ENCODE data around the gene MUC15.

Gene MUC15

DNA sequence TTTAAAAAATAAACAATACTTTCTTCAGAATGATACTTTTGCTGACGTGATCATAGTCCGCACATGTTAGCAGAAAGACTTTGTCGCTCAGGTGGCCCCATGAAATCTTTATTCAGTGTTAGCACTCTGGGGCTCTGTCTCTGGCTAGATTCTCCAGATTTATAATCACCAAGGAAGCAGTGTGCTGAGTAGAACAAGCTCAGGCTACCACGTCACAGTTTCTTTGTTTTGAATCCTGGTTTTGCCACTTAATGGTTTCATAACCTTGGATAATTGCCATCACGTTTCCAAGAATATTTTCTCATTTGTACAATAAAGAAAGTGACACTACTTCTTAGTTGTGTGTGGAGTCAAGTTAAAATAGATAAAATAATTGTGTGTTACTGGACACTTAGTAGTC lies 3.9 kb upstream of the MUC15 start:
- no peak for DNase-seq (ENCODE audit: insufficient read length, low spot score)
- TF ChIP-seq POLR2AphosphoS5 (IDR thresholded peaks at IDR 0.05; ENCODE audit: low read depth, low read length) (no peak), SPI1 (IDR thresholded peaks at IDR 0.05; ENCODE audit: low read depth, low read length) (no peak), POLR2A (IDR thresholded peaks at IDR 0.05; ENCODE audit: low read depth, low read length) (no peak), POU2F2 (IDR thresholded peaks at IDR 0.05; ENCODE audit: low read depth, low read length) (no peak), TAF1 (IDR thresholded peaks at IDR 0.05; ENCODE audit: low read depth, low read length) (no peak), PAX5 (IDR thresholded peaks at IDR 0.05; ENCODE audit: insufficient read depth, low read length, severe bottlenecking) (no peak)
- no peak for FAIRE-seq

DNA sequence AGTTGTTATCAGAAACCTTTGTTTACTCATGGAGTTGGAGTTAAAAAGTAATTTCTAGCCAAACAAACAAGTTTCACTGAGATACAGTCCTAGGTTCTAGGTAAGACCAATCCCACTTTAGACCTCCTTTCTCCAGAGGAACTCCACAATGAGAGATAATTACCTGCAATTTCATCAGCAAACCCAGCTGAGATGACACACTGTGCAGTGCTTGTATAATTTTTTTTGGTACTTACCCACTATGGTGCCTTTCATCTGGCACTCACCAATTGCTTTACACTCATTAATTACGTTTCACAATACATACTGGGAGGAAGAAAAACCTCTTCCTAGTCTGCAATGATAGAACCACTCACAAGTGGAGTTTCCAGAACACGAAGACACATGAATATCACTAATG lies 1.8 kb upstream of the MUC15 start:
- no peak for FAIRE-seq

DNA sequence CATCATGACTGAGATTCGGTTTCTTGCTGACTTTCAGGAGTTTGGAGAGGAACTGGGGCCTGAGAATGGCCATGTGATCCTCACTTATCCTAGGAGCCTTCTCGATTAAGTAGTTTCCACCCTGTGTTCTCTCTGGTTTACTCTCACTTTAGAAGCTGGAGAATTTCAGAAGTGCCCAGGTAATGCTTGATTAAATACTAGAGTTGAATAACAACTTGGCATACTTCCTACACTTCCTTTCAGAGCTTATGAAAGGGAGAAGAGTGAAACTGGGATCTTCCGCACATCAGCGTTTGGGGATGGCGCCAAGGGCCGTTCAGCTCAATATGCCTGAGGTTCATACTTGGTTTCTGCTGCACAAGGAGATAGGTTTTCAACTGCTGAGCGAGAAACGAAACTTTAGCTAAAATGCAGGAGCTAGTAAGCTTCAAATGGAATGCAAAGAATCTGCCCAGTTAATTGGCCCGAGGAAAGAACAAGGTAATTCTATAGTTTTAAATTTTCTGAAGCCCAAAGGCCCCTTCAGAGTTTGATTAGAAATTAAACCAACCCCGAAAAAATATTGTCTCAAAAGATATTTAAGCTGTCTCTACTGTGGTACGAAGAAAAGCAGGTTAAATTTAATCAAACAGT lies 823 bp upstream of the MUC15 start:
- no peak for DNase-seq (ENCODE audit: insufficient read length, low spot score)
- TF ChIP-seq PAX5 (IDR thresholded peaks at IDR 0.05; ENCODE audit: insufficient read depth, low read length, severe bottlenecking) (no peak), POU2F2 (IDR thresholded peaks at IDR 0.05; ENCODE audit: low read depth, low read length) (no peak), SPI1 (IDR thresholded peaks at IDR 0.05; ENCODE audit: low read depth, low read length) (no peak), POLR2A (IDR thresholded peaks at IDR 0.05; ENCODE audit: low read depth, low read length) (no peak), POLR2AphosphoS5 (IDR thresholded peaks at IDR 0.05; ENCODE audit: low read depth, low read length) (no peak), TAF1 (IDR thresholded peaks at IDR 0.05; ENCODE audit: low read depth, low read length) (no peak)
- FAIRE-seq = no peak

More for the DNA sequence above, 1.8 kb upstream of the MUC15 start:
- DNase-seq (ENCODE audit: insufficient read length, low spot score) = no peak
- TF ChIP-seq POU2F2 (IDR thresholded peaks at IDR 0.05; ENCODE audit: low read depth, low read length) (no peak), TAF1 (IDR thresholded peaks at IDR 0.05; ENCODE audit: low read depth, low read length) (no peak), POLR2AphosphoS5 (IDR thresholded peaks at IDR 0.05; ENCODE audit: low read depth, low read length) (no peak), PAX5 (IDR thresholded peaks at IDR 0.05; ENCODE audit: insufficient read depth, low read length, severe bottlenecking) (no peak), SPI1 (IDR thresholded peaks at IDR 0.05; ENCODE audit: low read depth, low read length) (no peak), POLR2A (IDR thresholded peaks at IDR 0.05; ENCODE audit: low read depth, low read length) (no peak)

DNA sequence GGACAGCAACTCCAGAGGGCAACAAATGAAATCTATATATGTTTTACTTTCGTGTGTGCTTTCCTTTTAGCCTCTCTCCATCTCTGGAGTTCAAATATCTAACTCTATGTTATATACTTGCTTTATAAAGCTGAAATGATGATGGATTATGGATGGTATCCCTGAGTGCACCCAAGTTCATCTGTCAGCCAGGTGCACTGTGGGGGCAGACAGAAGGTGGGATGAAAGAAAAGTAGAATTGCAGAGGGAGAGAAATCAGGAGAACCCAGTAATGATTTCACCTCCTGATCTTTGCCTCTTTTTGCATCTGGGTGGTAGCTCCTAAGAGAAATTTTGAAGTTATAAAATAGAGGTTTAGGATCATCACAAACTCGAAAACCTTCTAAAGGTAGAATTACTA lies 2.4 kb downstream of the MUC15 start:
- FAIRE-seq = no peak
- TF ChIP-seq POLR2AphosphoS5 (IDR thresholded peaks at IDR 0.05; ENCODE audit: low read depth, low read length) = no peak
- no peak for TF ChIP-seq POU2F2 (IDR thresholded peaks at IDR 0.05; ENCODE audit: low read depth, low read length)
- no peak for TF ChIP-seq TAF1 (IDR thresholded peaks at IDR 0.05; ENCODE audit: low read depth, low read length)
- TF ChIP-seq SPI1 (IDR thresholded peaks at IDR 0.05; ENCODE audit: low read depth, low read length) = no peak
- no peak for TF ChIP-seq POLR2A (IDR thresholded peaks at IDR 0.05; ENCODE audit: low read depth, low read length)
- TF ChIP-seq PAX5 (IDR thresholded peaks at IDR 0.05; ENCODE audit: insufficient read depth, low read length, severe bottlenecking) = no peak

DNA sequence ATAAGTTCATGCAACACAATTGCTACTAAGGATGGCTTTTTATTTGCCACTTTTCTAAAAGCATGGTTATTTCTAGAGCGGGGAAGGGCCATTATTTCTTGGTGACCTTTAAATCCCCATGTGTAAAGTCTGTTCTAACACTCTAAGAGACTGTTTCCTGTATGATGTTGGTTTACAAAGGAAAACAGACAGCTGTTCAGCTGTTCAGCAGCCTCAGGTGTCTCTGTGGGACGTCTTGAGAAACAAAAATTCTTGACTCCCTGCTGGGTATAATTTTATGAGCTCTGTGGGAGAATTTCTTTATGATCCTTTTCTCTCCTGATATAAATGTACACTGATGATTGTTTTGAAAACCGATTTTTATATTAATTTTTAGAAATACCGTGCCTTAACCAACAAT lies 13.9 kb downstream of the MUC15 start:
- DNase-seq (ENCODE audit: insufficient read length, low spot score) (no peak), FAIRE-seq (no peak)
- no peak for TF ChIP-seq PAX5 (IDR thresholded peaks at IDR 0.05; ENCODE audit: insufficient read depth, low read length, severe bottlenecking)

More for the DNA sequence above, 2.4 kb downstream of the MUC15 start:
- no peak for DNase-seq (ENCODE audit: insufficient read length, low spot score)

DNA sequence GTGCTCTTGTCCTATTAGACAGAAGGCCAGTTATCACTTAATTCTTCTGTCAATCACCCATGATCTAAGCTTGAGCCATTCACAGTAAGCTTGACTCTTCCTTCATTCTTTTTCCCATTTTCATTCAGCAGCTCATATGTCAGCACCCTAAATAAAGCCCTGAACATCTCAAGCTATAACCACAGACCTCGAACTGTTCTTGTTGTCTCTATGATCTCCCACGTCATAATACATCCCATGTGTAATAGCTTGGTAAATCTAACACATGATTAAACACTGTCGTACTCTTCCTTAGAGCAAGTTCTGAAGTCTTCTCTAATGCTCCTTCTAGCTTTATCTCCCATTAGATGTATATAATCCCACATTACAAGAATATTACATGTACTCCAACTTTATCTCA lies 14.4 kb downstream of the MUC15 start:
- FAIRE-seq (no peak), DNase-seq (ENCODE audit: insufficient read length, low spot score) (no peak)
- TF ChIP-seq POU2F2 (IDR thresholded peaks at IDR 0.05; ENCODE audit: low read depth, low read length) = no peak
- no peak for TF ChIP-seq SPI1 (IDR thresholded peaks at IDR 0.05; ENCODE audit: low read depth, low read length)
- no peak for TF ChIP-seq POLR2A (IDR thresholded peaks at IDR 0.05; ENCODE audit: low read depth, low read length)
- no peak for TF ChIP-seq PAX5 (IDR thresholded peaks at IDR 0.05; ENCODE audit: insufficient read depth, low read length, severe bottlenecking)
- TF ChIP-seq TAF1 (IDR thresholded peaks at IDR 0.05; ENCODE audit: low read depth, low read length) = no peak
- no peak for TF ChIP-seq POLR2AphosphoS5 (IDR thresholded peaks at IDR 0.05; ENCODE audit: low read depth, low read length)

DNA sequence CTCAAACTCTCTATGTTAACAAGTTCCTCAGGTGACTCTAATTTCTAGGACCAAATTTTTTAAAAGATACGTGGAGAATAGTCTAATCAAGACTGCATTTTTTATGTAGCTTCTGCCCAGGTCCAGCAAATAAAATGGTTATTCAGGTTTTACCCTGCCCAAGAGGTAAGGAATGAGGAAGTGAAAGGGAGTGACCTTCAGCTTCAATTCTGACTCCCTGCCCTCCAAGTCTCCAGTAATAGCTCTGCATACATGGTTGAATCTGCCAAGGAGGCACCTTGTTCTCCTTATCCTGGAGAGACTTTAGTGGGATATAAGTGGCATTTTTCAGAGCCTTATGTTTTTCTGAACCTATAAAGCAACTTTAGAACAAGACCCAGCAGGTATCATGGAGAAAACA lies 15.5 kb downstream of the MUC15 start:
- DNase-seq (ENCODE audit: insufficient read length, low spot score) (no peak), FAIRE-seq (no peak)
- TF ChIP-seq POLR2A (IDR thresholded peaks at IDR 0.05; ENCODE audit: low read depth, low read length) (no peak), SPI1 (IDR thresholded peaks at IDR 0.05; ENCODE audit: low read depth, low read length) (peak; percentile 72)

DNA sequence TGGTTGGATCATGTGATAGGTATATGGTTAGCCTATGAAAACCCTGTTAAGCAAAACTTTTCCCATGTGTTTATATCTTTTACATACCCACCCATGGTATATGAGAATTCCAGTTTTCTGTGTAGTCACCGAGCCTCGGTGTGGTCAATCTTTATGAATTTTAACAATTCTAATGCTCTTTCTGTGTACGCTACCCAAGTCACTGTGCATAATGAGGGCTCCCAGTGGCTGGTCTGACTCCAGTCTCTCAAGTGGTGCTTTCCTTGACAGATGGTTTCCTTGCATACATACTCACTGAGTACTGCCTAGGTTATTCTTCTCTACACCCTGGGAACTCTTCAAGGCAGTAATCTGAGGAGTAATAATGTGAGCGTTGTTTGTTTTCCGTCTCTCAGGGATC lies 17.6 kb downstream of the MUC15 start:
- no peak for TF ChIP-seq SPI1 (IDR thresholded peaks at IDR 0.05; ENCODE audit: low read depth, low read length)
- no peak for TF ChIP-seq POLR2AphosphoS5 (IDR thresholded peaks at IDR 0.05; ENCODE audit: low read depth, low read length)
- no peak for TF ChIP-seq PAX5 (IDR thresholded peaks at IDR 0.05; ENCODE audit: insufficient read depth, low read length, severe bottlenecking)
- TF ChIP-seq POU2F2 (IDR thresholded peaks at IDR 0.05; ENCODE audit: low read depth, low read length) = no peak
- TF ChIP-seq POLR2A (IDR thresholded peaks at IDR 0.05; ENCODE audit: low read depth, low read length) = no peak
- no peak for TF ChIP-seq TAF1 (IDR thresholded peaks at IDR 0.05; ENCODE audit: low read depth, low read length)
- no peak for DNase-seq (ENCODE audit: insufficient read length, low spot score)
- FAIRE-seq = no peak

DNA sequence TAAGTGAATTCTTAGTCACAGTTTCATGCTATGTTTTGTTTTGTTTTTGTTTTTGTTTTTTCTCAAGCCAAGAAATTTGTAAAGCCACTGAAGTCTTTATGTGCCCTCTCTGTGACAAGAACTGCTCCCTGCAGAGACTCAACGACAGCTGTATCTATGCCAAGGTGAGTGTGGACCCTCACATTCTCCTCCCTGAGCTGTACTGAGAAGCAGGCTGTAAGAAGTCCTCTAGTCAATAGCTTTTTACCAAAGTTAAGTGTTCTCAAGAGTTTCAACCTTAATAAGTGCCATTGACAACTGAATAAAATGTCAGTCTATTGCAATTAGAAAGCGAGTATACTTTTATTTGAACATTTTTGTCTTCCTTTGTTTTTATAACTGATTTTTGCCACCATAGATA lies 18.9 kb downstream of the MUC15 start:
- no peak for FAIRE-seq
- no peak for TF ChIP-seq SPI1 (IDR thresholded peaks at IDR 0.05; ENCODE audit: low read depth, low read length)

DNA sequence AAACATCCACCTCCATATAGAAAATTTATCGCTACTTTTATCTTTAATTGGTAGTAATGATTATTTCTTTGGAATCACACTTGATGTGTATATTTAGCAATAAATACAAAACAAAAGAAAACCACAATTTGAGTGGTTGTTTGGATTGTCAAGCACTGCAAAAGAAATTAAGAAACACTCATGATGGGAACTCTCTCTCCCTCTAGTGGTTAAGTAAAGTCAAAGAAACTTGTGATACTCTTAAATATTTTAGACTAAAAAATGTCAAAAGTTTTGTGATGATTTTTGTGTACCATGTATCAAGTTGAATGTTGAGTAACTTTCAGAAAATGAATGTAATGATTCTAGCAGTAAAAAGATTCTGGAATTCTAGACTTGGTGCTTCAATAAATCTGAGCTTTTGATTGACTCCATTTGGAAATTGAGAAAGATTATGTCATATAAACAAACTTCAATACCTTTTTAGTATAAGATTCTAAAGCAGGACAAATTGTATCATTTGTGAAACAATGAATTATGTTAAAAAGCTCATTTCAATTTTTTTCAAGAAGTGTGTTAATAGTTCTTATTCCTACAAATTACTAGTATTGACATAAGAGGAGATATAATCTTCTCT lies 20.8 kb downstream of the MUC15 start:
- DNase-seq (ENCODE audit: insufficient read length, low spot score) (no peak), FAIRE-seq (no peak)
- TF ChIP-seq SPI1 (IDR thresholded peaks at IDR 0.05; ENCODE audit: low read depth, low read length) (no peak), POLR2AphosphoS5 (IDR thresholded peaks at IDR 0.05; ENCODE audit: low read depth, low read length) (no peak), PAX5 (IDR thresholded peaks at IDR 0.05; ENCODE audit: insufficient read depth, low read length, severe bottlenecking) (no peak), TAF1 (IDR thresholded peaks at IDR 0.05; ENCODE audit: low read depth, low read length) (no peak), POU2F2 (IDR thresholded peaks at IDR 0.05; ENCODE audit: low read depth, low read length) (no peak), POLR2A (IDR thresholded peaks at IDR 0.05; ENCODE audit: low read depth, low read length) (no peak)

More for the DNA sequence above, 18.9 kb downstream of the MUC15 start:
- DNase-seq (ENCODE audit: insufficient read length, low spot score) = no peak
